NCI-H2196 treated with DMSO at 0.1 percent for 48 hours (cell line): ENCODE results near the gene CD9.

Source experiments
- DNase-seq: peaks from one replicate; lab custom pipeline; 2025; ENCODE audit not compliant: unreplicated experiment; lab: John Stamatoyannopoulos, UW

Gene CD9

DNA sequence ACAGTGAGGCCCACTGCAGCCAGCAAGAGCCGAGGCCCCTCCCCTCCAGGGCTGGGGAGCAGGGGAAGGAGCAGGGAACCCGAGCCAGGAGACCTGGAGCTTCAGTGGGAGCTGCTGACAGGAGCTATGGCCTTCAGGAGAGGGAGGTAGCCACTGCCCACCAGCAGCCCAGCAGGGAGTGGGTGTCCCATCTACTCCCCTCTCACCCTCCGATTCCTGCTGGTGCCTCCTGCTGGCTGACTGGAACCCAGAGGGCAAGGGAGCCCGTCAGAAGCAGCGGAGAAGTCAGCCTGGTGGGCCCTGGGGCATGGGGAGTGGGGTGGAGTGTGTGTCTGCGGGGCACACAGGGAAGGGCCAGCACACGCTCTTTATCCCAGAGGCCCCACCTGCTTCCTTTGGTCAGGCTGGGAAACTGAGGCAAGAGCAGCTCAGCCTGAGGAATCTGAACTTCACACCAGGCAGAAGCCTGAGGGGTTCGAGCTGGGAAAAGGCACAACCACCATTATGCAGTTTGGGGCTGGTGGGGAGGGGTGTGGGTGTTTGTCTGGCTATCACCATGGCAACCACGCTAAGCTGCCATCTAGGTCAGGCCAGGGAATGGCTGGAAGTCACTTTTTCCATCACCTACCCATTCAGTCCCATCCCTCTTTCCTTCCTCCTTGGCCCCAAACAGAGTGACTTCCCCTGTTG is 73.5 kb downstream of the CD9 start:
- no peak for DNase-seq

DNA sequence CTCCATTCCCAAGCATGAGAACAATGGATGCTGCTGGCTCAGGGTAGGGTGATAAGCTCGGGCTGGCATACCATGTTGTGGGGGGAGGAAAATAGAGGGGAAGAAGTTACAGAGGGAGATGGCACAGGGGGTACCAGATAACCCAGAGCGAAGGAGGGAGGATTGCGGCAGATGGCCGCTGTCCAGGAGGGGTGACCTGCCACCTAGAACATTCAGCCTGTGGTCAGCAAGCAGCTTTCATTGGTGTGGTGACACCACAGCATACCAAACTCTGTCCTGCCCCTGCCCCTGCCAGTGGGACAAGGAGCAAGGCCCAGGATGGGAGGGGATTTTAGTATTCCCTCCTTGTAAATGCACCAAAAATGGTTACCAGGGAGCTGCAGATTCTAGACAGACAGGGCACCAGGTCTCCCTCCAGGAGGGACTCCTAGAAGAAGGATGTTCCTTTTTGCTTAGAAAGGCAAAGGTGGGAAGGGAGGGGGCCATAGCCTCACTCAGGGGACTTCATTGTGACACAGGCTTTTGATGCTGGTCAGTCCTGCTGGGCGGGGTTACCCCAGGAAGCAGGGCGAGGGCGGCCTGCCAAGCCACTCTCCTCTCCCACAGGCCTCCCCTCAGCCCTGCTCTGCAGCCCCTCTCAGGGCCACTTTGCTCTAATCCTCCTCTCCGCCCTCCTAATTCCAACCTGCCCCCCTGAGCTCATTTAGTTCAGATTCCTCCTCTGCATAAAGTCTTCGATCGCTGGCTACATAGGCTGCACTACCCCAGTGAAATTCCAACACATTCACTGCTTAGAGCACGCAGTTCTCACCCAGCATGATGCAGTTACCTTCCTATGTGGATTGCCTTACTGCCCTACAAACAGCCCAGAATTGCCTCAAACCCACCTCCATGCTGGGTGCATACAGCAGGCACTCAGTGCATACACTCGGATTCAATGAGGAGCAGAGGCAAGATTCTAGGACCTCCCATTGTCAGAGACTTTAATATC is 74.3 kb downstream of the CD9 start:
- DNase-seq: no peak

DNA sequence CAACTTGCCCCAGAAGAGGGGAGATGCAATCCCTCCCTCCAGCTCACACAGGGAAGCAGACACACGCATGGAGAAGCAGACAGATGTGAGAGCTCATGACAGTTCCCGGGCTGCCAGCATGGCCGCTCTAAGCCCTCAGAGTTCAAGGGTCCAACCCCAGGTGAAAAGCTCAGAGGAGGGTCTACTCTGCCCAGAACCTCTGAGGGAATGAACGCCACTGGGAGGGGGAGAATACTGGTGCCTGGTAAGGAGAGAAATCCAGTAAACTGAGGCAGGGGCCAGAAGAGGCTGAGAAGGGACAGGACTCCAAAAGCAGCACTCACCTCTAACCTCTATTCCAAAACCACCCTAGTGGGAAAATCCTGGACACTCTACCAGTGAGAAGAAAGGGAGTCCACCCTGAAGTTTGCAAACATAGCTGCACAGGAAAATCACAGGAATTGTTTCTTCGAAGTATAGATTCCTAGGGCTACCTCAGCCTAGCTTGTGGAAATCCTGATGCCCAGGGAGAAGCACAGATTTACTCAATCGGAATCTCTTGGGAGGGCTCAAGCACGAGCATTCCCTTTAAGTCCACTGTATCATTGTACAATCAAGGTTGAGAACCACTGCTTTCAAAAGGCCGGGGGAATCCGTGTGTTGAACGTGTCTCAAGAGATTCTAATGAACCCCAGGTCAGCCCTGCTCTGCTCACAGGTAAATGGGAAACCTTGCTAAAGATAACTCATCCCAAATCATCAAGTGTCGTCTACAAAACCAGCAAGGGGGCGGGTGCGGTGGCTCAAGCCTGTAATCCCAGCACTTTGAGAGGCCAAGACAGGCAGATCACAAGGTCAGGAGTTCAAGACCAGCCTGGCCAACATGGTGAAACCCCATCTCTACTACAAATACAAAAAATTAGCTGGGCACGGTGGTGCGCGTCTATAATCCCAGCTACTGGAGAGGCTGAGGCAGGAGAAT is 76.0 kb downstream of the CD9 start:
- DNase-seq: no peak

DNA sequence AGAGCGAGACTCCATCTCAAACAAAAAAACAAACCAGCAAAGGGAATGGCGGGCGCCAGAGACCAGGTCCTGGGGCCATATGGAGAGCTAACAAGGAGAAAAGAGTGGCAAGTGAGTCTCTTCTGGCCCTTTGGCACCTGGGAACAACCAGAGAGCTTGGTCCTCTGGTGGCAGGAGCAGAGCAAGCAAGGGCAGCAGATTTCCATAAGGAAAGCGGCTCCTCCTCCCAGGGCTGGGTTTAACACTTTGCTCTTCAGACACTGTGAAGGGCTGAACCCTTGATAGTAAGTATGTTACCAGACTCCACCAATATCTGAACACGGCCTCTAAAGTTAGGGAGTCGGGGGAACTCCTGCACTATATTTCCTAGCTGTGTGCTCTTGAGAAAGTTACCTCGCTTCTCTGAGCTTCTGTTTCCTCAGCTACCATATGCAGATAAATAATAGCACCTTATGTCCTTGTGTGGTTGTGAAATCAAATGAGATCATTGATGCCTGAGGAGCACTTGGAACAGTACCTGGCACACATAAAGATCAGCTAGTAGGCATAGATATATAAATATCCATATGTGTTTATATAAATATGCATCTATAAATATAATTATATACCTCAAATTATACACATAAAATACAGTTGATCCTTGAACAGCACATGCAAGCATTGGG is 76.9 kb downstream of the CD9 start:
- no peak for DNase-seq

DNA sequence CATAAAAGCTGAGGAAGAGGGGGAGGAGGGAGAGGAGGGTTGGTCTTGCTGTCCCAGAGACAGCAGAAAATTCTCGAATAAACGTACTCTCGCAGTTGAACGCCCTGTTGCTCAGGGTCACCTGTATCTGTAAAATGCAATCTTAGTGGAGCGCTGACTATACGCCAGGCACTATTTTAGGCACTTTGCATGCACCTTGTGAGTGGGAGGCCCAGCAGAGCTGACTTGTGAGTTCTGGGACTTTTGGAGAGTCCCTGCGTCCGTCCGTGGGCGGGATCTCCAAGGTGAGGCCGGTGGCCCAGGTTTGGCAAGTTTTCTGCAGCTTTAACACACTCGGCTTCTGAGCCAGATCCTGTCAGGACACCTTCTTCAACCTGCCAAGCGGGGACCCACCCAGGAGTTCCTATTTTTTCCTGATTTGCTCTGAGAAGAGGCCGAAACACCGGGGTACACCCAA is 77.8 kb downstream of the CD9 start:
- no peak for DNase-seq

DNA sequence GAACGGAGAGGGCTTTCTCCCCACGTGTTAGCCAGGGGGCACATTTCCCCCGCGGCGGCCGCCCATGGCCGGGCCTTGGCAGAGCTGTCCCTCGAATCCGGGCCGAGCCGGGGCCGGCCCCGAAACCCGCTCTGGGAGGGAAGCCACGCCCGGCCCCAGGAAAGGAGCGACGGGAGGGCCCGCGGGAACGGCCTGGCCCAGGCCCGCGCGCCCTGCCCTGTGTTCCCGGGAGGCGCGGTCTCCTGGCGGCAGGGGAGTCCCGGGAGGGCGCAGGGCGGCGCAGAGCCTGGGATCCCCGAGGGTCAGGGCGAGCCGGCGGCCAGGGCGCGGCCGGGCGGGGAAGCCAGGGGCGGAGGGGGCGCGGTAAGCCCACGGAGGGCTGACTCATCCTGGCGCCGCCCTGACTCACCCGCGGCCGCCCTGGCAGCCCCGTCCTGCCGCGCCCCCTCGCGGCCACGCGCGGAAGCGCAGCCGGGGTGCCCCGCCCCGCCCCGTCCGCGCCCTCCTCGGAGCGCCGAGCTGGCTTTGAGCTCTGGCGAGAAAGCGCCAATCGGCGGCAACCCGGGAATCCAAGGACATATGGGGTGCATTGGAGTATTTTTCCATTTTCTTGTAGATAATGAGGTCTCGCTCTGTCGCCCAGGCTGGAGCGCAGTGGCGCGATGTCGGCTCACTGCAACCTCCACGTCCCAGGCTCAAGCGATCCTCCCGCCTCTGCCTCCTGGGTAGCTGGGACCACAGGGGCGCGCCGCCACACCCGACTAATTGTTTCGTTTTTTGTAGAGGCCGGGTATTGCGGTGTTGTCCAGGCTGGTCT is 78.4 kb downstream of the CD9 start:
- peak; percentile 39 for DNase-seq

DNA sequence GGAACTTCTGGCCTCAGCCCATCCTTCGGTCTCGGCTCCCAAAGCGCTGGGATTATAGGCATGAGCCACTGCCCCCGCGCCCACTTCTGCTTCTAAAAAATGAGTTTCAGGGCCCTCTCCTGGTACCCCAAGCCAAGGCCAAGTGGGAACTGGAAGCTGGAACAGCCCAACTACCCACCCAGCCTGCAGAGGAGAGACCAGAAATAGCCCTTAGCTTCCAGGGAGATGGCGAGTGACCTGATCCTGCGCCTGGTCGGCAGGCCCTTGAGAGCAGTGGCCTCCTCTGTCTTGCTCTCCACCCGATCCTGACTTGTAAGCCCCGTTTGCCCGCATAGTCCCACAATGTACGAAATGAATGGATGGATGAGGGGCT is 79.0 kb downstream of the CD9 start:
- DNase-seq: no peak

DNA sequence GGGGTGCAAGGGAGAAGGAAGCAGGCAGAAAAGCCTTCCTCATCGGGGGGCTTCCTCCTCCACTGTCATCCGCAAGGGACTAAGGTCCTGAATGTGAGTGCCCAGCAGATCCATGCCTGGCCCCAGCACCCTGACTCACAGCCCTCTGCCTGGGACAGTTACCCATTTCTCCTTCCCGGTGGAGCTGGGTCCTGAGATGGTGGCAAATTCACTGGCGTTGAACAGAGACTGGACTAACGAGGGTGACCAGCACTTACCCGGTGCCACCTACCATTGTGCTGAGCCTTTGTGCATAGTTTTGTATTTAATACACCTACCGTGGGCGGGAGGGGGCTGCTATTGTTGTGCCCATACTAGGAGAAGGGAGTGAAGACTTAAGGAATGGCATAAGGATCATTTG is 79.4 kb downstream of the CD9 start:
- no peak for DNase-seq

DNA sequence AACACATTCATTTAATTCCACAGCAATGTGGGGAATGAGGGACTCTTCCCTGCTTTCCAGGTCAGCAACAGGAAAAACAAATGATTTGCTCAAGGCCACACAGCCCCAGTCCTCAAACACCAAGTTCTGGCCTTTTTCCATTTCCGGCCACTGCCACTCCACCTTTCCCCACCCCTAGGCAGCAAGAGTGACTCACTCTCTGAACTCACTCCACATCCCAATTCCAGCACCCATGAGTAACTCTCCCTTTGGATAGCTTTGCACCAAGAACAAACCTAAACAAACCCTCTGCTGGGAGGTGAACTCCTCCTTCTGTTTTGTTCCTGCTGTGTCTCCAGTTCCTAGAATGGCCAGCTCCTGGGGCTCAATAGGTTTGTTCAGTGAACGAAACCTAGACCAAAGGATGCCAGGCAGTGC is 79.9 kb downstream of the CD9 start:
- DNase-seq: no peak

DNA sequence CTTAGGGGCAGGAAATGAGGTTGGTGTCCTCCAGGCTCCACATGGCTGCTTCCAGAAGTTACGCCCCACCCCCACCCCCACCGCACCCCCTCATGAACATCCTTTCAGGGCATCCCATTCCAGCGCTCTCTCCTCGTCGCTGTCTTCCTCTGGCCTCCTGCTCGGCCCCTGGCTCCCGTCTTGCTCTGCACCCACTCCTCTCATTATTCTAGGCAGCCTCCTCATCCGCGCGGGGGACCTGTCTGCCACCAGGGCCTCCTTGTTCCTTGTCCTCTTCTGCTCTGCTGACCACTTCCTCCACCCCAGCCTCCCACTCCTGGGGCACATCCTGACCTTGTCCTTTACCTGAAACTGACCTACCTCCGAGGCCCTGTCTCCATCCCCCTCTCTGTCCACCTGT is 80.5 kb downstream of the CD9 start:
- DNase-seq: no peak

DNA sequence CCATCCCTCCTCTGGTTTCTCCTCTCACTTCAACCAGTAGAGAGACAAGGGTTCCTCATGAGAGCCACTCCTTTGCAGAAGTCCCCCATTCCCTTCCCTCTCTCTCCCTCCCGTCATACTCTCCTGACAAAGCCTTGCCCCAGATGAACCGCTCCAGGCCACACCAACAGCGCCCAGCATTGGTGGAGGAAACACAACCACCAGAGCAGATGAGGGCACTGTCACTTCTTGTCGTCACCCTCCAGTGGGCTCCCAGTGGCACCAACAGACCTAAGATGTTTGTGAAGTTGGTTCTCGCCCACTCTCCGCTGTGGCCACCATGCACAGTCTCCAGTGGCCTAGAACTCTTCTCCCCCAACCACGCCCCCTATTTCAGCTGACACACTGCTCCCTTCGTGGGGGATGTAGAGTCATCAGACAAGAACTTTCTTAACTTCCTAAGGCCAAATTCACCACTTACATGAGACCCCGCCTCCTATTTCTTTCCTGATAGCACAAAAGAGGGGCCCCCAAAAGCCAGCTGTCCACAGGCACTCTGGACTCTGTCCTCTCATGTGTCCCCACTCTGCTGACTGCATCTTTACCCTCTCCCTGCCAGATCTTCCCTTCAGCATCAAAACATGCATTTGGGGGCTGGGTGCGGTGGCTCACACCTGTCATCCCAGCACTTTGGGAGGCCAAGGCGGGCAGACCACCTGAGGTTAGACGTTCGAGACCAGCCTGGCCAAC is 81.0 kb downstream of the CD9 start:
- DNase-seq: no peak

DNA sequence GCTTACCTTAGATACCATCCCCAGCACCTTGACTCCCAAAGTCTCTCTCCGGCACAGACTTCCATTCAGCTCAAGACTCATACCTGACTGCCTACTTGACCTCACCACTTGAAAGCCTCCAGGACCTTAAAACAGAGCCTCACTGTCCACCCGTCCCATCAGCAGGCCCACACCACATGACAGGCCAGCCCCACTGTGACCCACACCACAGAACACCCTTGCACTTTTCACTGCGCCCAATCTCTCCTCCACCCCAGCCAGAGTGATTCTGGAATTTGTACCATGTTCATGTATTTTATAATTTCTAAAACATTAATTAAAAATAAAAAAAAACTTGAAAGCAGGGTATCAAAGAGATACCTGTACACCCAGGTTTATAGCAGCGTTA is 82.2 kb downstream of the CD9 start:
- DNase-seq: no peak

DNA sequence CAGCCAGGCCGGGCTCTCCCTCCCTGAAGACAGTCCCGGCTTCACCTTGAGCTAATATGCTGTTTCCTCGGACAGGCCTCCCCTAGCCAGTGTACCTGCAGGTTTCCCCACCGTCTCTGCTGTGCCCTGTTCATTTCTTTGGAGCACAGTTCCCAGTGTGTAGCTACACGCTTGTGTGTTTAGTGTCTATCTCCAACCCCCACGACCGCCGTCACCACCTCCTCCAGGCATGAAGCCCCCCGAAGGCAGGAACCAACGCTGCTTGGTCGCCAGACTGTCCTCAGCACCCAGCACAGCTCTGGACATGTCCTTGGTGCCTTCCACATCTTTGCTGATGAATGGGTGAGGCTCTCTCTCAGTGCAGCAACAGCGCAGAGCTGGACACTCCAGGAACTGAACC is 84.1 kb downstream of the CD9 start:
- no peak for DNase-seq

DNA sequence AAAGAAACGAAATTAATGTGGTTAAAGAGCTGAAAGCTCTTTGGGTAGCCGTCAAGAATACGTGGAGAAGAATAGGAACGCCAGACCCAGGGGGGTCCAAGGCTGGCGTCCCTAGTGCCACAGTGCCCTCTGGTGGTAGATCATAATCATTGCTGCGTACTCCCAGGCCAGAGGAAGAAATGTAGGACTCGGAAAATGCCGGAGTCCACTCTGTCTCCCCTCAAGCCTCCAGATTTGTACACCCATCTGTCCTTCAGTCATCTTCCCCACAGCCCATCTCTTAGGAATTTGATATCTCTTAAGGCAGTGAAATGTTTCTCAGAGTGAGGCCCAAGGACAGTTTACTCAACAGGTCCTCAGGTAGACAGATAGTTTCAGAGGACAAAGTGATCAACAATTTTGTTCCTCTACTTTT is 84.9 kb downstream of the CD9 start:
- peak; percentile 33 for DNase-seq

DNA sequence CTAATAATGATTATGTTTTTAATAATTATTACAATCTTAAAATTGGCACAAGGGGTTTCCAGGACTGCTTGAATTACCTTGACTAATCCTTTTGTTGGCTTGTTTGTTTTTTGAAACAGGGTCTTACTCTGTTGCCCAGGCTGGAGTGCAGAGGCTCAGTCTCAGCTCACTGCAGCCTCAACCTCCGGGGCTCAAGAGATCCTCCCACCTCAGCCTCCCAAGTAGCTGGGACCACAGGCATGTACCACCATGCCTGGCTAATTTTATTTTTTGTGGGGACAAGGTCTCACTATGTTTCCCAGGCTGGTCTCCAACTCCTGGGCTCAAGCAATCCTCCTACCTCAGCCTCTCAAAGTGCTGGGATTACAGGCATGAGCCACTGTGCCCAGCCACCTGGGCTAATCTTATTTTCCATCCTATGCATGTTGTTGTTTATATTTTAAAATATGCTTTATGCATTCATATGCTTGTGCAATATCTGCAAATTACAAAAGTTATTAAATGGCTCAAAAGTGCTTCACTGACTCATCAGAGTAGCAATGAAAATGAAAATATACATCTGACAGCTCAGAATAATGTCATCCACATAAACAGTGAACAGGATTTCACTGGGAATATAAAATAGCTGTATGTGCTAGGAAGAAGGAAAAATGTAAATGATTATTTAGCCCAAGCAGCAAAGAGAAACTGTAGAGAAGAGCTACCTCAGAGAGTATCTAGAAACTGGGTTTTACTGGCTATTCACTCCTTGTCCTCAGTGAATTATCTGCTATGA is 85.5 kb downstream of the CD9 start:
- no peak for DNase-seq
